Thyroid gland (tissue), 4 donors: ENCODE measurements around the gene KRTAP5-4.

Experiments
- POLR2A ChIP-seq, 2 donors: fragments of 450-650 bp; IDR thresholded peaks; one replicate each; pipeline ENCODE4 v1.6.1; 2017; ENCODE audit warnings: antibody characterized with exemption in 2 of 2, mild to moderate bottlenecking in 2 of 2, moderate library complexity in 1 of 2
- TF ChIP-seq, protein P1 (sequence below), 6 experiments: fragments of 200-600 bp in 3 of 6; fragments of 450-650 bp in 3 of 6; sonication (generic) in 3 of 6; IDR thresholded peaks; one replicate each; pipeline ENCODE4 v1.5.1; 2016 to 2019; ENCODE audit warnings: antibody characterized with exemption in 6 of 6, mild to moderate bottlenecking in 2 of 6, inconsistent platforms in 1 of 6, moderate library complexity in 1 of 6

DNA sequence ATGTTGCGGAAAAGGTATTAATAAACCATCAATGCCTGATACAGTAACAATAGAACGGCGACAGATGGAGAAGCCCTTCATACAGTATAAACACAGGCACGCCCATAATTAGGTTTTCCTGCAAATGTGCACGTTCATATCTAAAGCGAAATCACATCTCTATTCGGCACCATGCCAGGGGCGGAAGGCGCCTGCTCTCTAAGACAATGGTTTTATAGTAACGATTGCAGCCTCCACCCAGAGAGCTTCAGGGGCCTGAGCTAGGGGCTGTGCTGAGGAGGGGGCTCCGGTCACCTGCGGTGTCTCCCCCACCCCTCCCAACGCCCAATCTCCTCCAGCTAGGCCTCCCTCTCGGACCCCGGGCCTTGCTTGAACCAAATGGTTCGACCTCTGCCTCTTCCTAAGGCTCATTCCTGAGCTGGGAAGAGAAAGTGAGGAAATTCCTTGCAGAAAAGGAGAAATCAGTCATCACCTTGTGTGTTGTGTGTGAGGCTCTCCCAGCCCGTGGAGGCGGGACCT lies 17.2 kb upstream of the KRTAP5-4 start:
- TF ChIP-seq POLR2A (IDR thresholded peaks at IDR 0.05), result no peak
- TF ChIP-seq, protein P1, sequence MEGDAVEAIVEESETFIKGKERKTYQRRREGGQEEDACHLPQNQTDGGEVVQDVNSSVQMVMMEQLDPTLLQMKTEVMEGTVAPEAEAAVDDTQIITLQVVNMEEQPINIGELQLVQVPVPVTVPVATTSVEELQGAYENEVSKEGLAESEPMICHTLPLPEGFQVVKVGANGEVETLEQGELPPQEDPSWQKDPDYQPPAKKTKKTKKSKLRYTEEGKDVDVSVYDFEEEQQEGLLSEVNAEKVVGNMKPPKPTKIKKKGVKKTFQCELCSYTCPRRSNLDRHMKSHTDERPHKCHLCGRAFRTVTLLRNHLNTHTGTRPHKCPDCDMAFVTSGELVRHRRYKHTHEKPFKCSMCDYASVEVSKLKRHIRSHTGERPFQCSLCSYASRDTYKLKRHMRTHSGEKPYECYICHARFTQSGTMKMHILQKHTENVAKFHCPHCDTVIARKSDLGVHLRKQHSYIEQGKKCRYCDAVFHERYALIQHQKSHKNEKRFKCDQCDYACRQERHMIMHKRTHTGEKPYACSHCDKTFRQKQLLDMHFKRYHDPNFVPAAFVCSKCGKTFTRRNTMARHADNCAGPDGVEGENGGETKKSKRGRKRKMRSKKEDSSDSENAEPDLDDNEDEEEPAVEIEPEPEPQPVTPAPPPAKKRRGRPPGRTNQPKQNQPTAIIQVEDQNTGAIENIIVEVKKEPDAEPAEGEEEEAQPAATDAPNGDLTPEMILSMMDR (IDR thresholded peaks at IDR 0.05), result no peak
